NB4 (cell line): ENCODE data around the gene BRAT1.
A peak's percentile ranks its signal among the peaks of the same experiment; 100 is the strongest.
"Not testable (repeated sequence)": the region's sequence is repeated elsewhere in the genome, so short reads cannot be mapped to it uniquely, and the experiment has no call there.

Experiments used
- DNase-seq: peaks from one replicate; pipeline ENCODE4 v3.0.0; 2010; ENCODE audit warnings: low read depth
- H3K4me3 ChIP-seq: one replicate; pipeline ENCODE4 v1.5.1; 2011; ENCODE audit warnings: mild to moderate bottlenecking, low read depth, low read length, moderate library complexity
- CTCF ChIP-seq: IDR thresholded peaks from one replicate; pipeline ENCODE4 v1.5.1; 2012; ENCODE audit warnings: low read depth, low read length
- MAX ChIP-seq: IDR thresholded peaks from 2 replicates; pipeline ENCODE4 v1.6.1; 2011; ENCODE audit warnings: low read depth, low read length
- MYC ChIP-seq: IDR thresholded peaks from 2 replicates; pipeline ENCODE4 v1.6.1; 2011; ENCODE audit warnings: low read depth, low read length
- POLR2A ChIP-seq: IDR thresholded peaks from 2 replicates; pipeline ENCODE4 v1.6.1; 2011; ENCODE audit warnings: mild to moderate bottlenecking; ENCODE audit not compliant: insufficient read length; ENCODE audit errors: extremely low read depth

The BRAT1 gene

DNA sequence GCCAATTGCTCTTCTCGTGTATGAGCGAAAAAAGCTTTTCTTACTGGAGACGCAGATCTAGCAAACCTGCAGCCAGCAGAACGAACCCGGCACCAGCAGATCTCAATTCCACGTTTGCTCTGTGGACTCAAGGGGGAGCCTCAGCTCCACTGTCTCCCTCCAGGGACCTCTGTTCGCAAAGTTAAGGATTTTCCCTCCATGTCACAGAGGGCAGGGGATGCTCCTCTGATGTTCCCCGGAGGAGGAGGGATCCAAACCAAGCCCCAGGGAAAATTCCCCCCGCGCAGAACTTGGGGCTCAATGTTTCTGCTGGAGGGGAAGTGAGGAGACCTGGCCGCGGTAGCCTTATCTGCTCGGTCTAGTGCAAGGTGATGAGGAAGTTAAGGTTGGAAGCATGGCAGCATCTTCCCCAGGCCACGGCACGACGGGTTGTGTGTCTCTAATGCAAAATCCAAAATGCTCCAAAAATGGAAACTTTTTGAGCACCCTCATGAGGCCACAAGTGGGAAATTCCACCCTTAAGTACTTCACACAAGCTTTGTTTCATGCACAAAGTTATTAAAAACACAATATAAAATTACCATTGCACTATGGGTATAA, 12.5 kb upstream of the BRAT1 start:
- H3K4me3 ChIP-seq: no peak overlapping the region
- peak; percentile 48 for DNase-seq
- TF ChIP-seq CTCF (peak; percentile 49), MAX (no peak)

DNA sequence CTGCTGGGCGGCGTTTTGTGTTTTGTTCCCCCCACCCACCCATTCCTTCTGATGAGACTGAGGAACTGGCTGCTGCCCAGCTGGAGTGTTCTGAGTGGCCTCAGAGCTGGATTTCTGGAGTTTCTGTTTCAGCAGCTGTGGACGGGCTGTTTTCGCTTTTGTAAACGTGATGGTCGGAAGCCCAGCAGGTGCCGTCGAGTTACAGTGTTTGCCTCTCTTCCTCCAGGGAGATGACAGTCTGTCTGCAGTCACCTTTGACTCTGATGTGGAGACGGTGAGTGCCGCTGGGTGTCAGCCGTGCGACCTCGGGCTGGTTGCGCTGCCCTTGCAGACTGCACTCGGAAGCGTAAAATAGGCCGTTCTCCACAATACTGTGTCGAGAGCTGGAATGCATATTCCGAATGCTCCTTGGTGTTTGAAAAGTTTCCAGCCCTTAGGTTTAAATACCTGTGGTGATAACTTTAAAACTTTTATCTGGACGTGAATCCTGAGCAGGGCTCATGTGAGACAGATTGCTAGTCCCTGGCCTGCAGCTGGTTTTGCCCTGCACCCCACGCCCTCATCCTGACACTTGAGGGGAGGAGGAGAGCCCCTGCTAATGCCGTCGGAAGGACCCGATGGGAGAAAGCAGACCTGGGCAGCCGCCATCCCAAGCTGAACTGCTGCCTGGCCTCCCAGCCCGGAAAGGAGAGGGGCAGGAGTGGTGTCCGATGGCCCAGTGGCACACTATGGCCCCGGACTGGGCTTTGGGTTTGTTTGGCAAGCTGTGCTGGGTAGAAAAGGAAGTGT, 11.8 kb upstream of the BRAT1 start:
- H3K4me3 ChIP-seq: no peak overlapping the region
- no peak for DNase-seq
- TF ChIP-seq CTCF (no peak), POLR2A (no peak)

DNA sequence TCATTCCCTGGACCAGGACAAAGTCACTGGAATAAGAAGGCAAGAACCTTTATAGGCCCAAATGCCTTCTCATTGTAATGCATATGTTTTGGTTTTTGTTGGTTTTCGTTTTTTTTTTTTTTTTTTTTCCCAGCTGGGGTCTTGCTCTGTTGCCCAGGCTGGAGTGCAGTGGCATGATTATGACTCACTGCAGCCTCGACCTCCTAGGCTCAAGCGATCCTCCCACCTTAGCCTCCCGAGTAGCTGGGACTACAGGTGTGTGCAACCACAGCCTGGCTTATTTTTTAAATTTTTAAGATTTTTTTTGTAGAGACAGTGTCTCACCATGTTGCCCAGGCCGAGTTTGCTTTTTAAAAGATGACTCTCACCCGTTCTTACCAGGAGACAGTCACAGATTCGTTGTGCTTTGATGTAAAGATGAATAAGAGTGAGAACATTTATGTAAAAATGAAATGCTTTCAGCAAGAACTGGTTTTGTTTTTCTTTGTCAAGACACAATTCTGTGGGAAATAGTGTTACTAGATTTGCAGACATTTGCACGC, 11.1 kb upstream of the BRAT1 start:
- DNase-seq: no peak
- no peak overlapping the region for H3K4me3 ChIP-seq

GRCh38 chr7:2564970-2565540, 9.7 kb upstream of the BRAT1 start:
- no peak overlapping the region for H3K4me3 ChIP-seq
- no peak for DNase-seq
- no peak for TF ChIP-seq CTCF
- no peak for TF ChIP-seq MYC
- no peak for TF ChIP-seq POLR2A

More for the DNA sequence above, 11.1 kb upstream of the BRAT1 start:
- TF ChIP-seq POLR2A (no peak), MYC (no peak), CTCF (no peak), MAX (no peak)

DNA sequence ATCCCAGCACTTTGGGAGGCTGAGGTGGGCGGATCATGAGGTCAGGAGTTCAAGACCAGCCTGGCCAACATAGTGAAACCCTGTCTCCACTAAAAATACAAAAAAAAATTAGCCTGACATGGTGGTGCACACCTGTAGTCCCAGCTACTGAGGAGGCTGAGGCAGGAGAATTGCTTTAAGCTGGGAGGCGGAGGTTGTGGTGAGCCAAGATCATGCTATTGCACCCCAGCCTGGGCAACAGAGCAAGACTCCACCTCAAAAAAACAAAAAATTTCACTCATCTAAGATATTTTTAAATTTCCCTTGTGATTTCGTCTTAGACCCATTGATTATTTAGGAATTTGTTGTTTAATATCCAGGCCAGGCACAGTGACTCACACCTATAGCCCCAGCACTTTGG, 8.6 kb upstream of the BRAT1 start:
- not testable (repeated sequence) for H3K4me3 ChIP-seq, DNase-seq

GRCh38 chr7:2559283-2559950, 4.1 kb upstream of the BRAT1 start:
- TF ChIP-seq POLR2A (no peak), CTCF (no peak), MAX (0 out of 2 replicates have a peak, but pooled peaks have one; percentile 7), MYC (no peak)
- peak; percentile 65 for DNase-seq
- peak overlapping the region; percentile 66 for H3K4me3 ChIP-seq
